Measurements from ENCODE around the gene SUPT7L. TPM values are rescaled to one million over a fixed set of nuclear protein-coding genes. Genes with fewer than 3 reads are reported as not detected.

Gene SUPT7L
- 12.6 and 17.2 TPM in 2 replicates for total RNA-seq

GRCh38 chr2:27663285-27664153 is at the start of gene SUPT7L, which contains the start of gene SLC4A1AP:
Gene SUPT7L (minus strand): TSS chr2:27663614. CDS start chr2:27662192, 1,422 bp downstream.
Gene SLC4A1AP (plus strand): TSS chr2:27663889. CDS start chr2:27663915, 26 bp downstream.

GRCh38 chr2:27628767-27629709 is 34.4 kb downstream of the SUPT7L start, which contains the start of the genes CCDC121 and GPN1:
Gene CCDC121 (minus strand): TSS chr2:27629012. CDS start chr2:27627799, 1,213 bp downstream.
Gene GPN1 (plus strand): TSS chr2:27629050. CDS start chr2:27629059, 9 bp downstream.

Other genes starting within 250 kb of the SUPT7L start
- 104 and 129 TPM in 2 replicates for gene NRBP1, start 235.0 kb downstream of the SUPT7L start, total RNA-seq
- gene KRTCAP3, start 221.2 kb downstream of the SUPT7L start, total RNA-seq, result not detected in 2 replicates
- 19.8 and 28.6 TPM in 2 replicates for gene IFT172, start 173.9 kb downstream of the SUPT7L start, total RNA-seq
- gene FNDC4, start 168.4 kb downstream of the SUPT7L start, total RNA-seq, result 19.5 and 36.1 TPM in 2 replicates
- gene GCKR, start 166.8 kb downstream of the SUPT7L start, total RNA-seq, result 3.2 and 8.8 TPM in 2 replicates
- gene ZNF512, start 80.6 kb downstream of the SUPT7L start, total RNA-seq, result 26.6 and 67.0 TPM in 2 replicates
- 1.3 and 2.0 TPM in 2 replicates for gene CCDC121, start 34.6 kb downstream of the SUPT7L start, total RNA-seq
- gene GPN1, start 34.6 kb downstream of the SUPT7L start, total RNA-seq, result 48.1 and 59.3 TPM in 2 replicates
- gene SLC4A1AP, start 275 bp upstream of the SUPT7L start, total RNA-seq, result 29.8 and 34.4 TPM in 2 replicates
- 120 and 149 TPM in 2 replicates for gene MRPL33, start 108.1 kb upstream of the SUPT7L start, total RNA-seq
- gene RBKS, start 226.8 kb upstream of the SUPT7L start, total RNA-seq, result 0.97 and 1.5 TPM in 2 replicates
- gene BABAM2, start 227.1 kb upstream of the SUPT7L start, total RNA-seq, result 7.5 and 12.5 TPM in 2 replicates

Measured in epithelial cell of umbilical artery (primary cell).